Spleen (tissue), 7 donors: ENCODE data around the gene KRT78.

Experiments
- CTCF ChIP-seq, 11 experiments: fragments of 200-600 bp in 7 of 11; fragments of 450-650 bp in 4 of 11; sonication (generic) in 4 of 11; IDR thresholded peaks in 8 of 11; conservative IDR thresholded peaks in 3 of 11; 1 replicate in 7 of 11; 2 replicates in 4 of 11; pipeline versions ENCODE4 v1.4.0 to v1.8.0; 2016 to 2021; ENCODE audit warnings: antibody characterized with exemption in 11 of 11, inconsistent platforms in 4 of 11, mild to moderate bottlenecking in 1 of 11
- POLR2AphosphoS5 ChIP-seq, 3 donors: sonication (generic); formaldehyde crosslinking; IDR thresholded peaks; one replicate each; pipeline ENCODE4 v1.5.1; 2017; ENCODE audit warnings: antibody characterized with exemption in 3 of 3
- donor health status: DM: no; HTN: no; CAD: no; lungs with moderate emphysema.
- donor health status: DM: no; HTN: no; CAD: no.
- donor health status: DM: no; HTN: no; CAD: no.

GRCh38 chr12:52873832-52874572 is 25.2 kb upstream of the KRT78 start:
- TF ChIP-seq CTCF (IDR thresholded peaks at IDR 0.05 in 8 of 11, conservative IDR thresholded peaks at IDR 0.05 in 3 of 11) (no peak), POLR2AphosphoS5 (IDR thresholded peaks at IDR 0.05) (peak in 2 of 3 donors; percentile 48 to 62)
